Measurements from ENCODE around the gene DBNL.

- TF ChIP-seq CTCF (conservative IDR thresholded peaks at IDR 0.05; ENCODE audit: low read depth, low read length) (no peak), EZH2 (IDR thresholded peaks at IDR 0.05; ENCODE audit: borderline replicate concordance, low read depth, low read length, poor library complexity, severe bottlenecking) (no peak)
Observed at GRCh38 chr7:44073664-44074348, 29.3 kb downstream of the DBNL start.

Measured in A673 (cell line).